Transverse colon (tissue), 4 donors: Measurements from ENCODE around the gene SLC50A1. TPM values are rescaled to one million over a fixed set of nuclear protein-coding genes. Genes with fewer than 3 reads are reported as not detected.

ENCODE experiments used
- DNase-seq: peaks from one replicate; pipeline ENCODE4 v3.0.0-alpha.2; 2019
- H3K27ac ChIP-seq, 4 donors: fragments of 200-600 bp; sonication (generic); 2 replicates each; pipeline ENCODE4 v1.5.1; 2016 to 2018; ENCODE audit warnings: inconsistent platforms in 4 of 4
- H3K27me3 ChIP-seq: fragments of 200-600 bp; sonication (generic); 2 replicates; pipeline ENCODE4 v1.5.1; 2017; ENCODE audit warnings: inconsistent platforms
- H3K36me3 ChIP-seq, 4 donors: fragments of 200-600 bp; sonication (generic); 2 replicates each; pipeline ENCODE4 v1.5.1; 2017 to 2019; ENCODE audit warnings: inconsistent platforms in 4 of 4
- H3K4me1 ChIP-seq, 4 donors: fragments of 200-600 bp; sonication (generic); 2 replicates each; pipeline ENCODE4 v1.5.1; 2017 to 2020; ENCODE audit warnings: inconsistent platforms in 4 of 4
- H3K4me3 ChIP-seq, 4 donors: fragments of 200-600 bp; sonication (generic); 1 replicate in 1 of 4; 2 replicates in 3 of 4; pipeline versions ENCODE4 v1.5.1 to v1.6.1; 2017 to 2019; ENCODE audit warnings: inconsistent platforms in 4 of 4
- H3K9me3 ChIP-seq, 2 donors: fragments of 200-600 bp; sonication (generic); 2 replicates each; pipeline ENCODE4 v1.5.1; 2017 to 2019; ENCODE audit warnings: inconsistent platforms in 2 of 2
- CTCF ChIP-seq, 5 experiments: fragments of 200-600 bp in 3 of 5; fragments of 450-650 bp in 2 of 5; sonication (generic) in 3 of 5; IDR thresholded peaks; 1 replicate in 2 of 5; 2 replicates in 3 of 5; pipeline ENCODE4 v1.5.1; 2016 to 2017; ENCODE audit warnings: antibody characterized with exemption in 5 of 5, inconsistent platforms in 3 of 5, mild to moderate bottlenecking in 2 of 5, moderate library complexity in 1 of 5
- EP300 ChIP-seq: sonication (generic); formaldehyde crosslinking; IDR thresholded peaks from one replicate; pipeline ENCODE4 v1.6.1; 2017; ENCODE audit warnings: antibody characterized with exemption, low read depth
- POLR2A ChIP-seq: fragments of 450-650 bp; IDR thresholded peaks from one replicate; pipeline ENCODE4 v1.6.1; 2016; ENCODE audit warnings: antibody characterized with exemption, mild to moderate bottlenecking, moderate library complexity
- POLR2AphosphoS5 ChIP-seq, 3 donors: sonication (generic); formaldehyde crosslinking; IDR thresholded peaks; one replicate each; pipeline ENCODE4 v1.6.1; 2016; ENCODE audit warnings: antibody characterized with exemption in 3 of 3
- WGBS, 2 donors: methylation state at CpG; one replicate each; pipeline ENCODE4 v1.1.5; 2018; ENCODE audit warnings: low coverage in 1 of 2; 5-methylcytosine and 5-hydroxymethylcytosine counted together
- in situ Hi-C, 4 donors: fragments of 200-750 bp; cut with MboI; loops; one replicate each; pipeline versions ENCODE4 v1.15.0 to v1.15.1; 2017; ENCODE audit warnings: low sequenced_read_pairs in 3 of 4, low pct_ligation_motif_present in 1 of 4, low pct_unique_long_range_greater_than_20kb in 1 of 4
- intact Hi-C: fragments of 100-400 bp; cut with DNase I; formaldehyde crosslinking; loops from one replicate; pipeline ENCODE4 v1.15.1; 2023; ENCODE audit warnings: low total_unique reads
- total RNA-seq, 4 donors: library from RNA; depleted of rRNA; stranded (reverse); fragments of >200 nt; gene quantifications; one replicate each; pipeline ENCODE4 v1.1.0, GENCODE V29; 2016

Gene SLC50A1
- total RNA-seq, 4 donors from 2014 or later = 5.2 to 199 (median 44.4) TPM

DNA sequence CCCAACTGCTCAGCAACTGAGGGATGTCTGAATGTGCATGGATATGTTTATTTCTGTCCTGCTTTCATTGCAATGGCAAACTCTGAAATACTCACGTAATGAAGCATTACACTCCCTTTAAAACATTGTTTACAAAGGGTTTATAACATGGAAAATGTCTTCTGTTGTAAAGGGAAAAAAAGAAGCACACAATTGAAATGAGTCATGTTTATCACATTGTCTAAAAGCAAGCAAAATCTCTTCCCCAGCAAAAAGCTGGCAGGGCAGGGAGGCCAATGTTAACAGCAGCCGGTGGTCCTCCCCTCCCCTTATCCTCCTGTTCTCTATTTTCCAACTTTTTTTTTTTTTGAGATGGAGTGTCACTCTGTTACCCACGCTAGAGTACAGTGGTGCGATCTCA, 11.9 kb upstream of the SLC50A1 start:
- intact Hi-C loops (no loop called here), in situ Hi-C loops (no loop called here)
- no peak overlapping the region for H3K4me3 ChIP-seq
- WGBS, 2 donors = 27 to 42% methylated on average over 4 of the region's 4 CpGs
- no peaks in the 10 kb centered on the region for H3K27me3 ChIP-seq
- peak overlapping the region; percentile 93 to 100 (median 94) for H3K27ac ChIP-seq
- H3K4me1 ChIP-seq = peaks cover 14 to 72% (median 55%) of the 10 kb centered on the region in 4 donors
- no peaks in the 10 kb centered on the region for H3K36me3 ChIP-seq
- H3K9me3 ChIP-seq = no peaks in the 10 kb centered on the region
- TF ChIP-seq POLR2A (peak; percentile 37), POLR2AphosphoS5 (IDR thresholded peaks at IDR 0.05) (peak in 2 of 3 donors; percentile 40 to 67), EP300 (no peak), CTCF (IDR thresholded peaks at IDR 0.05) (no peak)
- DNase-seq = no peak

- no peak overlapping the region for H3K4me3 ChIP-seq
- intact Hi-C loops = loop anchor here (5.0 kb wide), 1 partner anchor 32 kb away; no protein-coding TSS in a partner anchor
- in situ Hi-C loops = no loop called here
- no peaks in the 10 kb centered on the region for H3K27me3 ChIP-seq
- peaks cover 14 to 71% (median 59%) of the 10 kb centered on the region in 4 donors for H3K4me1 ChIP-seq
- peak; percentile 56 for DNase-seq
- 67% methylated on average over 11 of the region's 16 CpGs; no CpG with 5 or more reads in 1 of the 2 donors for WGBS, 2 donors
- no peak for TF ChIP-seq POLR2A
- TF ChIP-seq EP300 = no peak
- TF ChIP-seq CTCF (IDR thresholded peaks at IDR 0.05) = no peak
- no peak for TF ChIP-seq POLR2AphosphoS5 (IDR thresholded peaks at IDR 0.05)
- peak overlapping the region; percentile 93 to 100 (median 94) for H3K27ac ChIP-seq
- no peaks in the 10 kb centered on the region for H3K36me3 ChIP-seq
- no peaks in the 10 kb centered on the region for H3K9me3 ChIP-seq
These were observed 10.9 kb upstream of the SLC50A1 start for GRCh38 chr1:155124503-155125463.

GRCh38 chr1:155125511-155125945, 10.1 kb upstream of the SLC50A1 start:
- peak overlapping the region; percentile 93 to 100 (median 94) for H3K27ac ChIP-seq
- peak in 1 of 5 experiments; percentile 7 for TF ChIP-seq CTCF (IDR thresholded peaks at IDR 0.05)
- no peak for TF ChIP-seq POLR2A
- no peak for TF ChIP-seq POLR2AphosphoS5 (IDR thresholded peaks at IDR 0.05)
- TF ChIP-seq EP300 = no peak
- no peaks in the 10 kb centered on the region for H3K9me3 ChIP-seq
- DNase-seq = no peak
- in situ Hi-C loops = no loop called here
- 52% methylated on average over 11 of the region's 11 CpGs; no CpG with 5 or more reads in 1 of the 2 donors for WGBS, 2 donors
- H3K36me3 ChIP-seq = no peaks in the 10 kb centered on the region
- no peaks in the 10 kb centered on the region for H3K27me3 ChIP-seq
- intact Hi-C loops = loop anchor here (5.0 kb wide), 1 partner anchor 33 kb away; no protein-coding TSS in a partner anchor
- H3K4me1 ChIP-seq = peaks cover 14 to 71% (median 61%) of the 10 kb centered on the region in 4 donors
- H3K4me3 ChIP-seq = no peak overlapping the region

GRCh38 chr1:155125946-155126555, 9.6 kb upstream of the SLC50A1 start:
- H3K36me3 ChIP-seq = no peaks in the 10 kb centered on the region
- intact Hi-C loops = loop anchor here (5.0 kb wide), 1 partner anchor 34 kb away; no protein-coding TSS in a partner anchor
- peak overlapping the region in 3 of 4 donors; percentile 53 to 71 (median 70) for H3K4me3 ChIP-seq
- peak overlapping the region; percentile 93 to 100 (median 94) for H3K27ac ChIP-seq
- WGBS, 2 donors = 26% methylated on average over 36 of the region's 53 CpGs; no CpG with 5 or more reads in 1 of the 2 donors
- in situ Hi-C loops = no loop called here
- H3K27me3 ChIP-seq = no peaks in the 10 kb centered on the region
- TF ChIP-seq POLR2A (no peak), POLR2AphosphoS5 (IDR thresholded peaks at IDR 0.05) (peak; percentile 51 to 83 (median 82)), EP300 (peak; percentile 86)
- peak; percentile 94 for DNase-seq
- peaks cover 14 to 74% (median 65%) of the 10 kb centered on the region in 4 donors for H3K4me1 ChIP-seq
- H3K9me3 ChIP-seq = no peaks in the 10 kb centered on the region
